ENCODE results near the gene SAG.
A peak's percentile ranks its signal among the peaks of the same experiment; 100 is the strongest.

Gene SAG

GRCh38 chr2:233288663-233289062, 19.0 kb upstream of the SAG start:
- peak in 18 of 51 donors; percentile 6 to 56 (median 24) for DNase-seq

GRCh38 chr2:233289648-233290047, 18.0 kb upstream of the SAG start:
- peak in 23 of 51 donors; percentile 5 to 53 (median 24) for DNase-seq

- no peak for DNase-seq
Measured at GRCh38 chr2:233290051-233290845, 17.4 kb upstream of the SAG start.

- DNase-seq = no peak
Measured at GRCh38 chr2:233295891-233296290, 11.7 kb upstream of the SAG start.

- no peak for DNase-seq
Measured at GRCh38 chr2:233297076-233297475, 10.5 kb upstream of the SAG start.

DNA sequence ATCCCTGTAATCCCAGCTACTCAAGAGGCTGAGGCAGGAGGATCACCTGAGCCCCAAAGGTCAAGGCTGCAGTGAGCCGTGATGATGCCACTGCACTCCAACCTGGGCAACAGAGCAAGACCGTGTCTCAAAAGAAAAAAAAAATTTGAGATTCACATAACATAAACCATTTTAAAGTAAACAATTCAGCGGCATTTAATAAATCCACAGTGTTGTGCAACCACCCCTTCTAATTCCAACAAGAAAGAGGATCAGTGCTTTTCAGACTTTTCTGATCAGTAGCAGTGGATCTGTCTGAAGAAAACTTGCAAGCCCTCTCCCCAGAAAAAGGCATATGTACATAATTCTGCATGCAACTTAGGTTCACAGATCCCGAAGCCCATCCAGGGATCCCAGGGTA, 7.2 kb upstream of the SAG start:
- DNase-seq = no peak

GRCh38 chr2:233301248-233301647, 6.4 kb upstream of the SAG start:
- DNase-seq = no peak

- DNase-seq = no peak
Measured at GRCh38 chr2:233301811-233302210, 5.8 kb upstream of the SAG start.

DNA sequence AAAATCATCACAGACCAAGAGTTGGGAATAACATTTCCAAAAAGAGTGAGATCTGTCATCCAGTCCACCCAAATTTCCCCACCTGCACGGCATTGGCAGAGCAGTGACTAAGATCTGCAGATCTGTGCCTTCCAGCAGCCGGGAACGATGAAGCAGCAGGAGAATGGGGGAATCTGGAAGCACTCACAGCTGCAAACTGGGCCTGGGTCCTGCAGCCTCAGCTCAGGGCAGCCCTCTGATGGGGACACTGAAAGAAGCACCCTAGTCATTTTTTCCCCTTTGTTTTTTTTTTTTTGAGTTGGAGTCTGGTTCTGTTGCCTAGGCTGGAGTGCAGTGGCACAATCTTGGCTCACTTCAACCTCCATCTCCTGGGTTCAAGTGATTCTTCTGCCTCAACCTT, 4.4 kb upstream of the SAG start:
- DNase-seq = no peak

DNA sequence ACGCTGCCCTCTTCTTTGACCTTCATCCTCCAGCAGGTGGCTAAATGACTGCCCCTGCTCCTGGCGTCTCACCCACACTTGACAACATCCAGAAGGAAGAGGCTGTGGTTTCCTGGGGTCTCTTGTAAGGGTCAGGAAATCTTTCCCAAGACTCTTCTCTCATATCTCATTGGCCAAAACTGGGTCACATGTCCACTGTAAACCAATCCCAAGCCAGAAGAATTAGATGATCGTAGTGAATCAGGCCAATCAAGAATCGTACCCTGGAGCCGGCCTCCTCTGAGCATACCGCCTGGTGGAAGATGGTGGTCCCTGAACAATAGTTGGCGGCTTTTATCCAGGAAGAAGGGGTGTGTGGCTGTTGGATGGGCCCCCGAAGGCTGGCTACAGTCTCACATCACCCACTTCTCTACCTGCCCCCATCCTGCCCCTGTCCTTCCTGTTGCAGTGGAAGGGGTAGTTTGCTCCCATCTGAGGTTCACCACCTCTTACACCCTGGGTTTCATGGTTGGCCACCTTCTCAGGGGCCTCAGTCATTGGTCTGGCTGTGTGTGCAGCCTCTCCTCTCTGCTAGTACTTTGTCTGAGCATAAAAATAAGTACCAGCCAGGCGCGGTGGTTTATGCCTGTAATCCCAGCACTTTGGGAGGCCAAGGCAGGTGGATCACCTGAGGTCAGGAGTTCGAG, 3.8 kb downstream of the SAG start:
- no peak for DNase-seq

DNA sequence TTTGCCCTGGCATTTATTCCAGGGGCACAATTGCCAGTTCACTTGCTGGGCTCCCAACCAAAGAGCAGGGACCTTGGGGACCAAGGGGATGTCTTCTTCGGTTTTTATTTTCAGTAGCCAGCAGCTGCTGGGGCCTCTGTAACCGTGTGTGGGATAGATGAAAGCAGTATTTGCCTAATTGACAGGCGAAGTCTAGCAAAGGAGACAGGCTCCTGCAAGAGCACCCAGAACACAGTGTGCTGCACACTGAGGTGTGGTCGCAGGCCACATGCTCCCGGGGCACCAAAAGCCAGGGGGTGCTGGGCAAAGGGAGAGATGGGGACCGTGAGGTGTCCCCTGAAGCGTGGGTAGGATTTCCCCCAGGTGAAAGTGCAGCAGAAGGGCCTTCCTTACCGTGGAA, 5.3 kb downstream of the SAG start:
- DNase-seq = no peak

- no peak for DNase-seq
Measured at GRCh38 chr2:233314180-233314925, 6.7 kb downstream of the SAG start.

DNA sequence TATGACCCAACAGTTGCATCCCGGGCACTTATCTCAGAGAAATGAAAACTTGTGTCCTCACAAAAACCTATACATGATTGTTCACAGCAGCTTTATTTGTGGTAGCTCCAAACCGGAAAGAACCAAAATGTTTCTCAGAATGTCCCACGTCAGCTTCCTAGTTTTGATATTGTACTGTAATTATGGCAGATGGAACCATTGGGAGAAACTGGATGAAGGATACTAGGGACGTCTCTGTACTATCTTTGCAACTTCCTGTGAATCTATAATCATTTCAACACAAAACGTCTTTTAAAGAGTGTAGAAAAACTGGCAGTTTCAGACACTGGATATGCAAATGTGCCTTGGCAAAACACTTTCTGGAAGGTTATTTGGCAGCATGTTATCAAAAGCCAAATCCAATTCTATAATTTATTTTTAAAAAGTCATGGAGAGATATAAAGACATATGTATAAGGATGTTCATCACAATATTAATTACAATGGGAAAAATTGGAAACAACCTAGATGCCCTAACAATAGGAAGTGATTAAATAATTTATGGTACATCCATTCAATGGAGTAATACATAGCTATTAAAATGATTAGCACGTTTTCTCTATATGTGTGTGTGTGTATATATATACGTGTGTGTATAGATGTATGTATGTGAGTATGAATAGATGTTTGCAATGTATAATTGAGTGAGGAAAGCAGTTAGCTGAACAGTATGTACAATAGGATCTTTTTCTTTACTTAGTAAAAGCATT, 9.8 kb downstream of the SAG start:
- no peak for DNase-seq

GRCh38 chr2:233319256-233319655, 11.6 kb downstream of the SAG start:
- DNase-seq = peak in 1 of 51 donors; percentile 38

GRCh38 chr2:233320470-233320869, 12.9 kb downstream of the SAG start:
- no peak for DNase-seq

DNA sequence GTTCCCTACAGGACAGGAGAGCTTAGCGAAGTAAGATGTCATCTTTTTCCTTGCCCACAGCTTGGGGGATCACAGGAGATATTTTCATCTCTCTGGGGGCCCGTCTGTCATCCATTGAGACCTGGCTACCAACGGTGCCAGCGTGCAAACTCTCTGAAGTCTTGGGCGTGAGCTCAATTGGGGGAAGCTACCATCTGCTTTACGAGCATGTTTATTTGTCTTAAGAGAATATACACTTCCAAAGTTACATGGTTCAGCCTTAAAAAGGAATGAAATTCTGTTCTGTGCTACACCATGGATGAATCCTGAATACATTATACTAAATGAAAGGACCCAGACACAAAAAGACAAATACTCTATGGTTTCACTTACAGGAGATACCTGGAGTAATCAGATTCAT, 13.6 kb downstream of the SAG start:
- DNase-seq = no peak

- no peak for DNase-seq
Measured at GRCh38 chr2:233323851-233324250, 16.2 kb downstream of the SAG start.

GRCh38 chr2:233325256-233325655, 17.6 kb downstream of the SAG start:
- no peak for DNase-seq

DNA sequence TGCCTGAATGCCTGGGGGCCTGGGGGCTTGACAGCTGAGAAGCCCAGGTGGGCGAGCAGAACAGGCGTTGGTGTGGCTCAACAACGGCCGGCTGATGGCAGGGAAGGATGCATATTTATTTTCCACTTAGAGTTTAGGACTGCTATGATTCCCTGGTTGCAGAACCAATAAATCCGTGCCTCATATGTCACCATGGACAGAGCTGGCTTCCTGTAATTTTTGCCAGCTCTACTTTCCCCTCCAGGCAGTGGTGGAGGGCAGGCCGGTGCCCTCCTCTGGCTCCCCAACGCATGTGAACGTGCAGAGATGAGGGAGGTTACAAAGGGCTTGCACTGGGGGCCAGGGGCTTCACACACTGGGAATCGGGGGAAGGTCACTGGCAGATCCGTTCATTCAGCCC, 18.2 kb downstream of the SAG start:
- DNase-seq = no peak

DNA sequence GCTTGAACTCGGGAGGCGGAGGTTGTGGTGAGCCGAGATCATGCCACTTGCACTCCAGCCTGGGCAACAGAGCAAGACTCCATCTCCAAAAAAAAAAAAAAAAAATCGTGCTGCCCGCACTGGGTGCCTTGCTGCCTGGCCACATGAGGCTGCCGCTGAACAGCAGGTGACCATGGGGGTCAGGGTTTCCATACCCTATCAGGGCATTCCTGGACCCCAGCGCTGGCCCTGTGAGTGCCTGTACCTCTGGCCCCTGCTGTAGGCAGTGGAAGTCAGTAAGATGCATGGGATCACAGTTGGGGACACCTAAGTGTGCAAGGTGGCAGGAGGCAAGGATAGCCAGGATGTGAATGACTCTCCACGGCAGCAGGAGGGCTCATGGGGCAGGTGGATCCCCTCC, 18.9 kb downstream of the SAG start:
- DNase-seq = no peak

DNA sequence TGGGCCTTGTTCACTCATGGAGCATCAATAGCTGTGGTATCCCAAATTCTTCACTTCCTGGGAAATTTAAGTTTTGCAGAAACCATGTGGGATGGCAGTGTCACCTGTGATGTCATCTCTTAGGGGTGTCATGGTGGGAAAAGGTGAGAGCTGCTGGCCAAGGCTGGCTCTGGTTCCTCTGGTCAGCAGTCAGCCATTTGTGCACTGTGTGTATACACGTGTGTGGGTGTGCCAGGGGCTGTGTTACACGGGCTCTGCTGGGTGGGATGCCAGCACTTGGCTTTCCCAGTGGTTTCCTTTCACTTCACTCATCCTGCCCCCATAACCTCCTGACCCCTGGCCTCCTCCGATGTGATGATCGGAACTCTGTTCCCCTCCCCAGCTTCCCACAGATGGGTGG, 21.3 kb downstream of the SAG start:
- DNase-seq = no peak

Data from hypothalamus (tissue), 51 donors.